Mesothelial cell of epicardium (in vitro differentiated cells): ENCODE measurements around the gene BUB1B. TPM values are rescaled to one million over a fixed set of nuclear protein-coding genes. Genes with fewer than 3 reads are reported as not detected.
A peak's percentile ranks its signal among the peaks of the same experiment; 100 is the strongest.
"Not testable (repeated sequence)": the region's sequence is repeated elsewhere in the genome, so short reads cannot be mapped to it uniquely, and the experiment has no call there.

Source experiments
- DNase-seq, 2 experiments: peaks; one replicate each; pipeline ENCODE4 v3.0.0; 2021; ENCODE audit warnings: low spot score in 2 of 2; ENCODE audit not compliant: unreplicated experiment in 2 of 2
- H3K27ac Mint-ChIP-seq: 2 replicates; pipeline ENCODE4 v1.8.0; 2021; ENCODE audit warnings: mixed read lengths
- H3K27me3 Mint-ChIP-seq: 2 replicates; pipeline ENCODE4 v1.8.0; 2021; ENCODE audit warnings: low read depth, mixed read lengths
- H3K36me3 Mint-ChIP-seq: 2 replicates; pipeline ENCODE4 v1.8.0; 2021; ENCODE audit warnings: mixed read lengths
- H3K4me1 Mint-ChIP-seq: 2 replicates; pipeline ENCODE4 v1.8.0; 2021; ENCODE audit warnings: mixed read lengths
- H3K4me3 Mint-ChIP-seq: 2 replicates; pipeline ENCODE4 v1.8.0; 2021; ENCODE audit warnings: mild to moderate bottlenecking, moderate library complexity, mixed read lengths
- H3K9me3 Mint-ChIP-seq: 2 replicates; pipeline ENCODE4 v1.8.0; 2021; ENCODE audit warnings: mixed read lengths
- total RNA-seq: library from RNA; stranded (reverse); gene quantifications from 3 replicates; pipeline ENCODE4 v1.2.1, GENCODE V29; 2021
- TF ChIP-seq, protein P1 (sequence below): fragments of 200-600 bp; sonication (generic); IDR thresholded peaks from one replicate; pipeline ENCODE4 v1.5.0; 2021; ENCODE audit warnings: antibody characterized with exemption; ENCODE audit not compliant: unreplicated experiment

The BUB1B gene, protein sequence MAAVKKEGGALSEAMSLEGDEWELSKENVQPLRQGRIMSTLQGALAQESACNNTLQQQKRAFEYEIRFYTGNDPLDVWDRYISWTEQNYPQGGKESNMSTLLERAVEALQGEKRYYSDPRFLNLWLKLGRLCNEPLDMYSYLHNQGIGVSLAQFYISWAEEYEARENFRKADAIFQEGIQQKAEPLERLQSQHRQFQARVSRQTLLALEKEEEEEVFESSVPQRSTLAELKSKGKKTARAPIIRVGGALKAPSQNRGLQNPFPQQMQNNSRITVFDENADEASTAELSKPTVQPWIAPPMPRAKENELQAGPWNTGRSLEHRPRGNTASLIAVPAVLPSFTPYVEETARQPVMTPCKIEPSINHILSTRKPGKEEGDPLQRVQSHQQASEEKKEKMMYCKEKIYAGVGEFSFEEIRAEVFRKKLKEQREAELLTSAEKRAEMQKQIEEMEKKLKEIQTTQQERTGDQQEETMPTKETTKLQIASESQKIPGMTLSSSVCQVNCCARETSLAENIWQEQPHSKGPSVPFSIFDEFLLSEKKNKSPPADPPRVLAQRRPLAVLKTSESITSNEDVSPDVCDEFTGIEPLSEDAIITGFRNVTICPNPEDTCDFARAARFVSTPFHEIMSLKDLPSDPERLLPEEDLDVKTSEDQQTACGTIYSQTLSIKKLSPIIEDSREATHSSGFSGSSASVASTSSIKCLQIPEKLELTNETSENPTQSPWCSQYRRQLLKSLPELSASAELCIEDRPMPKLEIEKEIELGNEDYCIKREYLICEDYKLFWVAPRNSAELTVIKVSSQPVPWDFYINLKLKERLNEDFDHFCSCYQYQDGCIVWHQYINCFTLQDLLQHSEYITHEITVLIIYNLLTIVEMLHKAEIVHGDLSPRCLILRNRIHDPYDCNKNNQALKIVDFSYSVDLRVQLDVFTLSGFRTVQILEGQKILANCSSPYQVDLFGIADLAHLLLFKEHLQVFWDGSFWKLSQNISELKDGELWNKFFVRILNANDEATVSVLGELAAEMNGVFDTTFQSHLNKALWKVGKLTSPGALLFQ
- 29.0 to 38.2 TPM (median 35.5 TPM) in 3 replicates for total RNA-seq

DNA sequence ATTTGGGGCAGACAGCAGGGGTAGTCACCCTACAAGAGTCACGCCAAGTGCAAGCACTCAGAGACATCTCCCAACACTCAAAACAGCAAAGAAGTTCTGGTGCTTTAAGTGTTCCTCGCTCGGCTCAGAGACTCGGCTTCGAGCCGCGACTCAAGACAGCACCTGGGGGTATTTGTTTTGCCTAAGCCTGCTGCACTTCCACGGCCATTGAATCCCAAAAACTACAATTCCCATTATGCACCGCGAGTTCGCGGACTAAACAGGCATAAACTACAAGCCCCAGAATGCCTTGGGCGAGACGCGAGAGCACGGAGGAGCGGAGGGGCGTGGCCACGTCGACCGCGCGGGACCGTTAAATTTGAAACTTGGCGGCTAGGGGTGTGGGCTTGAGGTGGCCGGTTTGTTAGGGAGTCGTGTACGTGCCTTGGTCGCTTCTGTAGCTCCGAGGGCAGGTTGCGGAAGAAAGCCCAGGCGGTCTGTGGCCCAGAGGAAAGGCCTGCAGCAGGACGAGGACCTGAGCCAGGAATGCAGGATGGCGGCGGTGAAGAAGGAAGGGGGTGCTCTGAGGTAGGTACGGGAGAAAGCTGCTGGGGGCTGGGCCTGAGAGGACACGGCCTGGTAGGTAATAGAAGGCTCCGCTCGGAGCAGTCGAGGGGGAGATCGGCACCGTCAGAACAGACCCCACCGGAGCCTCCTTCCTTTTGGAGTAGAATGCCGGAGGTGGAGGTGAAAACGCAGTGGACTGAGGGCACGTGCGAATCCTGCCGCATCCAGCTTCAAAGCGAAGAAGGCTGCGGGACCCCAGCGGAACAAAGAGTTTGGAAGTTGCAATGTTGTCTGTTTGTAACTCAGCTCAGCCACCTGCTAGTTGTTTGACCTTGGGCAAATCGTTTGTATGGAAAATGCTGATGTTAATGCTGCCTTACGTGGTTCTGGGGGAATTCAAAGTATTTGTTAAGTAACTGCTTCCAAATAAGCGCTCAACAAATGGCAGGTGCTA lies at the start of gene BUB1B:
Gene BUB1B, plus strand, starts transcription at position 381 of the 1,000 bp plus-strand sequence. Its CDS starts 152 bp downstream, at position 533.
- H3K27me3 Mint-ChIP-seq: no peaks in the 10 kb centered on the region
- H3K4me1 Mint-ChIP-seq: peaks cover 19% of the 10 kb centered on the region
- TF ChIP-seq, protein P1, sequence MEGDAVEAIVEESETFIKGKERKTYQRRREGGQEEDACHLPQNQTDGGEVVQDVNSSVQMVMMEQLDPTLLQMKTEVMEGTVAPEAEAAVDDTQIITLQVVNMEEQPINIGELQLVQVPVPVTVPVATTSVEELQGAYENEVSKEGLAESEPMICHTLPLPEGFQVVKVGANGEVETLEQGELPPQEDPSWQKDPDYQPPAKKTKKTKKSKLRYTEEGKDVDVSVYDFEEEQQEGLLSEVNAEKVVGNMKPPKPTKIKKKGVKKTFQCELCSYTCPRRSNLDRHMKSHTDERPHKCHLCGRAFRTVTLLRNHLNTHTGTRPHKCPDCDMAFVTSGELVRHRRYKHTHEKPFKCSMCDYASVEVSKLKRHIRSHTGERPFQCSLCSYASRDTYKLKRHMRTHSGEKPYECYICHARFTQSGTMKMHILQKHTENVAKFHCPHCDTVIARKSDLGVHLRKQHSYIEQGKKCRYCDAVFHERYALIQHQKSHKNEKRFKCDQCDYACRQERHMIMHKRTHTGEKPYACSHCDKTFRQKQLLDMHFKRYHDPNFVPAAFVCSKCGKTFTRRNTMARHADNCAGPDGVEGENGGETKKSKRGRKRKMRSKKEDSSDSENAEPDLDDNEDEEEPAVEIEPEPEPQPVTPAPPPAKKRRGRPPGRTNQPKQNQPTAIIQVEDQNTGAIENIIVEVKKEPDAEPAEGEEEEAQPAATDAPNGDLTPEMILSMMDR: no peak
- H3K4me3 Mint-ChIP-seq: no peak within 1 kb of the TSS
- H3K27ac Mint-ChIP-seq: no peak within 1 kb of the TSS
- DNase-seq: peak; percentile 86 to 93
- no peaks in the 10 kb centered on the region for H3K9me3 Mint-ChIP-seq
- H3K36me3 Mint-ChIP-seq: peaks cover 2% of the 10 kb centered on the region

DNA sequence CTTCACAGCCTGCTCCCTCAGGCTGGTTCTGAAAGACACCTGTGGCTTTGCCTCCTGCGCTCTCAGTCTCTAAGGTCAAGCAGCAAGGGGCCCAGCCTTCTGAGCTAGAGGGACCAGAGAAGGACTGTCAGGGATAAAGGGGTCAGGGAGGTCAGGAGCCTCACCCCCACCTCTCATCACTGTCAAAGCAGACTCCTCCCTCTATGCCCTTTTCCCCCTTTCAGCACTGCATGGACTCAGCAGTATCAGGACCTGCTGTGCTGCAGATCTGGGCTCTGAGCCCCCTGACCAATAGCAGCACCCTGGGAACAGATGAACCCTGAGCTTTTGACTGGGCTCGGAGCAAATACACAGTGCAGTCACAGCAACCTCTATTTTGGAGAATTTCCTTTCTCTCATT lies 49.0 kb upstream of the BUB1B start:
- DNase-seq: no peak
- Mint-ChIP-seq H3K9me3 (no peaks in the 10 kb centered on the region), H3K4me1 (peaks cover 38% of the 10 kb centered on the region), H3K27me3 (no peaks in the 10 kb centered on the region), H3K36me3 (no peaks in the 10 kb centered on the region), H3K27ac (no peak overlapping the region), H3K4me3 (no peak overlapping the region)
- TF ChIP-seq, protein P1: no peak

DNA sequence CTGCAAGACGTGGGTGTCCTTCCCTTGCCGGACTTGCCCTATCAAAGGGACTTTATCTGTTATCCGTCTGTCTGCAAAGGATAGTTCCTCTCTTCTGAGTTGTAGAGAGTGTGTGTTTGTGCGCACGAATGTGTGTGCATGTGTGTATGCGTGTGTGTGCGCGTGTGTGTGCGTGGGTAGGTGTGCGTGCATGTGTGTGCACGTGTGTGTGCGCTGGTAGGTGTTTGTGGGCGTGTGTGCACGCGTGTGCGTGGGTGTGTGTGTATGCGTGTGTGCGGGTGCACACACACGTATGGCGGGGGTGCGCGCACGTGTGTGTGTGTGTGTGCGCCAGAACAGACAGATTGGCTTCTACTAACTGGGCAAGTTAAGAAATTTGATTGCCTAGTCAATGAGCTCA lies 48.1 kb upstream of the BUB1B start:
- no peak overlapping the region for H3K4me3 Mint-ChIP-seq
- H3K9me3 Mint-ChIP-seq: no peaks in the 10 kb centered on the region
- H3K36me3 Mint-ChIP-seq: no peaks in the 10 kb centered on the region
- TF ChIP-seq, protein P1: no peak
- H3K27ac Mint-ChIP-seq: no peak overlapping the region
- no peaks in the 10 kb centered on the region for H3K27me3 Mint-ChIP-seq
- no peak for DNase-seq
- peaks cover 29% of the 10 kb centered on the region for H3K4me1 Mint-ChIP-seq

DNA sequence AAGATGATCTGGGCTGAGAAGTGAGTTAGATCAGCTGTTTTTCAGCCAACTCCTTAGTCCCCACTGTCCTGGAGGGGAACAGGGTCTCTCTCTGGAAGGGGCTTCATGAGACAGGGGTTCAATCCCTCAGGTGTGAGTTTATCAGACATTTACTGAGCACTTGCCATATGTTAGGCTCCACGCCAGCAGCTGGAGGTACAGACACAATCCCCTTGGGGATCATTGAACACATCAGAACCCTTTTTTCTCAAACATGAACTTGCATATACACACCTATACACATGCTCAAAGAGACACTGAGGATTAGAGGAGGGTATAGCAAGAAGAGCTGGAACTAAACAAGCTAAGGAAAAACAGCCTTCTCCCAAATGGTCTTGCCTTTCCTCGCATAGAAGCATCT lies 46.7 kb upstream of the BUB1B start:
- peaks cover 23% of the 10 kb centered on the region for H3K4me1 Mint-ChIP-seq
- TF ChIP-seq, protein P1: no peak
- H3K27ac Mint-ChIP-seq: no peak overlapping the region
- no peak overlapping the region for H3K4me3 Mint-ChIP-seq
- no peaks in the 10 kb centered on the region for H3K9me3 Mint-ChIP-seq
- no peak for DNase-seq
- H3K27me3 Mint-ChIP-seq: no peaks in the 10 kb centered on the region
- H3K36me3 Mint-ChIP-seq: no peaks in the 10 kb centered on the region

DNA sequence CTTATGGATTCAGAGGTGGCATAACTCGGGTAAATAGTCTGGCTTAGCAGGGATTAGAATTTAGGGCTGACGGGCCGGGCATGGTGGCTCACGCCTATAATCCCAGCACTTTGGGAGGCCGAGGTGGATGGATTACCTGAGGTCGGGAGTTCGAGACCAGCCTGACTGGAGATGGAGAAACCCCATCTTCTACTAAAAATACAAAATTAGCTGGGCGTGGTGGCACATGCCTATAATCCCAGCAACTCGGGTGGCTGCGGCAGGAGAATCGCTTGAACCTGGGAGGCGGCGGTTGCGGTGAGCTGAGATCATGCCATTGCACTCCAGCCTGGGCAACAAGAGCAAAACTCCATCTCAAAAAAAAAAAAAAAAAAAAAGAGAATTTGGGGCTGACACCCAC lies 45.8 kb upstream of the BUB1B start:
- H3K4me1 Mint-ChIP-seq: peaks cover 19% of the 10 kb centered on the region
- not testable (repeated sequence) for H3K27ac Mint-ChIP-seq, H3K27me3 Mint-ChIP-seq, H3K36me3 Mint-ChIP-seq, DNase-seq, H3K9me3 Mint-ChIP-seq, H3K4me3 Mint-ChIP-seq
